HG02970 (cell line): Measurements from ENCODE around the gene EHD2.
"Not testable (repeated sequence)": the region's sequence is repeated elsewhere in the genome, so short reads cannot be mapped to it uniquely, and the experiment has no call there.

Experiments used
- ATAC-seq: cut with Tn5 transposase; IDR thresholded peaks from one replicate; pipeline ENCODE4 v1.9.1; 2021; ENCODE audit warnings: mild to moderate bottlenecking, moderate library complexity, moderate number of reproducible peaks; ENCODE audit not compliant: unreplicated experiment, low FRiP score

Gene EHD2

GRCh38 chr19:47745010-47745901, 32.0 kb downstream of the EHD2 start, which contains the start of gene NOP53:
Gene NOP53 (plus strand): TSS chr19:47745546. CDS start chr19:47745560, 14 bp downstream.
- ATAC-seq = peak; percentile 78

- not testable (repeated sequence) for ATAC-seq
Observed at GRCh38 chr19:47746129-47746528, 32.9 kb downstream of the EHD2 start.

DNA sequence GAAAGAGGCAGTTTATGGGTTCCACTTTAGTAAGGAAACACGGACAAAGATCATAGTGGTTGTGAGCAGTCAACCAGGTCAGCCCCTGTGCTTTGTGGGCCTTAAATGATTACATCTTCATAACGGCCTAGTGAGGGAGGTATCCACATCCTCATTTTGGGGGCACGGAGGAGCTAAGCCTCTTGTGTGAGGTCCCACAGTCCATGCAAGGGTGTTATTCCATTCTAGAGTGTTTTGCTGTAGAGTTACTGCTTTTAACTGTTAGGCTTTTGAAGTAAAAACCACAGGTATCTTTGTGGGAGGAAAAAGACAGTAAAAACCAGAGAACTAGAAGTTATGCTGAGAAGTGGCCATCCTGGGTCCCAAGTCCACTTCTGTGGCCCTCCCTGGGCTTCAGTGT, 36.1 kb downstream of the EHD2 start:
- no peak for ATAC-seq

DNA sequence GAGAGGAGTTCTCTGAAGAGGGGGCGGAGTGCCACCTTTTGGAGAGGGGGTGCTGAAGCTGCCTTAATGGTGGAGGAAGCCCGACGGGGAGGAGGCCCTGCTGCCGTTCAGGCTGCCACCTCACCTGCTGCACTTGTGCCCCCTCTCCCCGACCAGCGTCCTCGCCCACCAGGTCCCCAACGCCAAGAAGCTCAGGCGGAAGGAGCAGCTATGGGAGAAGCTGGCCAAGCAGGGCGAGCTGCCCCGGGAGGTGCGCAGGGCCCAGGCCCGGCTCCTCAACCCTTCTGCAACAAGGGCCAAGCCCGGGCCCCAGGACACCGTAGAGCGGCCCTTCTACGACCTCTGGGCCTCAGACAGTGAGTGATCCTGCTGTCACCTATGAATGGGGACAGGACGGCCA, 37.5 kb downstream of the EHD2 start:
- no peak for ATAC-seq

DNA sequence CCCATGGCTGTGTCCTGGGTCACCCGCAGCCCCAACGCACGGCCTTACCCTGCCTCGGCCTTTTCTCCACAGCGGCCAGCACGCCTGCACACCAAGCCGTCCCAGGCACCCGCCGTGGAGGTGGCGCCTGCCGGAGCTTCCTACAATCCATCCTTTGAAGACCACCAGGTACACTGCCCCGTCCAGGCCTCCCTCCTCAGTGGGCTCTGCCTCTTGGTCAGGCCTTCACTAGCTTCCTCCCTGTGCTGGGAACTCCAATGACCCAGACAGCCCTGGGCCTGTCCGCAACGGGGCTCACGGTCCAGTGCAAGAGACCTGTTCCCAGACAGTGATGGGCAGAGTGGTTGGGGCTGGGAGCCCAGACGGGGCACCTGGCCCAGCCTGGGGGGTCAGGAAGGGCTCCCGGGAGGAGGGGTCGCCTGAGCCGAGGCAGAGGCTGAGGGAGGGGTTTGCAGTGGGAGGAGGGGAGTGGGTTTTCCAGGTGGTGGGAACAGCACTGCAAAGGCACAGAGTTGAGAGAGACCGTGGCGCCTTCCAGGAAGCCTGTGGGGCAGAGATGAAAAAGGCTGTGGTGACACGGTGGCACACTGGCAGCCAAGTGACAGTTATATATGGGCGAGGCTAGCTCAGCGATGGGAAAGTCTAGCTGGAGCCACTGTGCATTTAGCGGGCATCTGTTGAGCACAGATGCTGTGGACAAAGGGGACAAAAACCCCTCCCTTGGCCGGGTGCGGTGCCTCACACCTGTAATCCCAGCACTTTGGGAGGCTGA, 39.4 kb downstream of the EHD2 start:
- no peak for ATAC-seq

GRCh38 chr19:47754206-47755064, 41.2 kb downstream of the EHD2 start:
- ATAC-seq = no peak

DNA sequence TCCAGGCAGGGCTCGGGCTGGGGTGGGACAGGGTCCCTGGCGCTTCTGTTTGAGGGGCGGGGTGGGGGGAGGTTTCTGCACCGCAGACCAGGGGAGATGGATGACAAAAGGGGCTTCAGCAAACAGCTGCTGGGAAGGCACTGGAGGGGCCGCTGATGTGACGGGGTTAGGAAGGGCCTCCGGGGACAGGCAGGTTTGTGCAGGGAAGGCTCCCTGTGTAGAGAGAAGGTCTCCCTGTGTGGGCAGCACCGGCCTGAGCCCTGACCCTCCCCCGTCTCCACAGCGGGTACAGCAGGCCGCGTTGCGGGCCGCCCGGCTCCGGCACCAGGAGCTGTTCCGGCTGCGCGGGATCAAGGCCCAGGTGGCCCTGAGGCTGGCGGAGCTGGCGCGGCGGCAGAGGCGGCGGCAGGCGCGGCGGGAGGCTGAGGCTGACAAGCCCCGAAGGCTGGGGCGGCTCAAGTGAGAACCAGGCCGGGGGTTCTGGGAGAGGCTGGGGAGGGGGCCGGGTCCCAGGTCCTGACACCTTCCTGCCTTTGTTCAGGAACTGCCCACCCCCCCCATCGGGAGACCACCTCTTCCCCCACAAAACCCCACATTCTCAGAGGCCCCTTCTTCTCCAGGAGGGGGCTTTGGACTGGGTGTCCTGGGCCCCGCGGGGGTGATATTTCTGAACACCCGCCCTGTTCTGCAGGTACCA, 42.0 kb downstream of the EHD2 start:
- no peak for ATAC-seq

DNA sequence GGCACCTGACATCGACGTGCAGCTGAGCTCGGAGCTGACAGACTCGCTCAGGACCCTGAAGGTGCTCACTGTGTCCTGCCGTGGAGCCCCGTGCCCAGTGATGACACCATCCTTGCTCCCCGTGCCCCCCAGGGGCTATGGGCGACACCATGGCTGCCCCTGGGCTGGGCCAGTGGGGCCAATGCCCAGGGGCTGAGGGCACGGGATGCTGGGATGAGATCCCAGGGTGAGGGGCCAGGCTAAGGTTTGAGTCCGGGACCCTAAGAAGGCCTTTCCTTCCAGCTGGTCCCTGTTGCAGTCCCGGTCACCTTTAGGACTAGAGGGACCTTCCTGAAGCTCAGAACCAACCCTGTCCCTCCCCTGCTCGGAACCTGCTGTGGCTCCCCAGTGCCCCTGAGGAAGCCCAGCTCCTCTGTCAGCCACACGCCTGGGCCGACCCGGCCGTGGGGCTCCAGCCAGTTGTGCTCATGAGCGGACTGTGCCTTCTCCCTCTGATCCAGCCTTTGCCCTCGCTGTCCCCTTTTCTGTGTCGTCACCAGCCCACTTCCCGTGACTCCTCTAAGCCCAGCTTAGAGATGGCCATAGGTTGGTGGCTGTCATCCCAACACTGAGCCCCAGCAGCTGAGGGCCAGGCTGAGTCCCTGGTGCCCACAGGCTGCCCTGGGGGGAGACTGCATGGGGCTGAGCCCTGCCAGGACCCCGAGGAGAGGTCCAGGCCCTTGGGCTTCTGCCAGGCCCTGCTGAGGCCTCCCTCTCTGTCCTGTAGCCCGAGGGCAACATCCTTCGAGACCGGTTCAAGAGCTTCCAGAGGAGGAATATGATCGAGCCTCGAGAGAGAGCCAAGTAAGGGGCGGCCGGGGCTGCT, 42.8 kb downstream of the EHD2 start:
- no peak for ATAC-seq

- ATAC-seq = no peak
Observed at GRCh38 chr19:47756627-47756929, 43.4 kb downstream of the EHD2 start.

- no peak for ATAC-seq
Observed at GRCh38 chr19:47756953-47757608, 43.9 kb downstream of the EHD2 start.

DNA sequence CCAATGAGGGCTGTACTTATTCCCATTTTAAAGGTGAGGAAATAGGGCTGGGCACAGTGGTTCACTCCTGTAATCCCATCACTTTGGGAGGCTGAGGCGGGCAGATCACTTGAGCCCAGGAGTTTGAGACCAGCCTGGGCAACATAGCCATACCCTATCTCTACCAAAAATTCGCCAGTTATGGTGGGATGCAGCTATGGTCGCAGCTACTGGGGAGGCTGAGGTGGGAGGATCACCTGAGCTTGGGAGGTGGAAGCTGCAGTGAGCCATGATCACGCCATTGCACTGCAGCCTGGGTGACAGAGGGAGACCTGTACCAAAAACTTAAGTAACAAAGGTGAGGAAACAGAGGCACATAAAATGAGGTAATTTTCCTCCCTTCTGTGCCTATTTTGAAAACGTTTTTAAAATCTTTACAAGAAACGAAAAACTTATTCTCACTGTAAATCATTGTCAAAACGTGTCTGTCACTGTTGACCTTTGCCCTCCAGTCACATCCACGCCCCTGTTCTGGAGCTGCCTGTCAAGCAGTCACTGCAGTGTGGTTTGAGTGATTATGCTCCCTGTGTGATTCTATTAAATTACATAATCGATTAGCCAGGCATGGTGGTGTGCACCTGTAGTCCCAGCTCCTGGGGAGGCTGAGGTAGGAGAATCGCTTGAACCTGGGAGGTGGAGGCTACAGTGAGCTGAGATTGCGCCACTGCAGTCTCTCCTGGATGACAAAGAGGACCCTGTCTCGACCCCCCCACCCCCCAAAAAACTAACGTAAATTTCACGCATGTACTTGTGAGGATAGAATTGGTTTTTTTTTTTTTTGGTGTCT, 44.6 kb downstream of the EHD2 start:
- no peak for ATAC-seq

GRCh38 chr19:47758443-47758804, 45.2 kb downstream of the EHD2 start:
- ATAC-seq = no peak

GRCh38 chr19:47760632-47760999, 47.4 kb downstream of the EHD2 start:
- no peak for ATAC-seq

DNA sequence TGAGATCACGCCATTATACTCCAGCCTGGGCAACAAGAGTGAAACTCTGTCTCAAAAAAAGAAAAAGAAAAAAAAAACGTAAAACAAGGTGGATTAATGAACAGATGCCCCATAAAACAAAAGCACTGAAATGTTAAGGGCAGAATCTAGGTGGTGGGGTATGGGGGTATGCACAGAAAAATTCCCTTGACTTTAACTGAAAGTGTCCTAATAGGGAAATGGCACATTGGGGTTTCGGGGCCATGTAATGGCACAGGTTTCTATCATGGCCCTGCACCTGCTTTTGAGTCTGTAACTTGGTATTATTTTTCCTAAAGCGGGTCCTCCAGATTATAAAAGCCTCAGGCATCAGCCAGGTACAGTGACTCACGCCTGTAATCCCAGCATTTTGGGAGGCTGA, 48.3 kb downstream of the EHD2 start:
- ATAC-seq = no peak

DNA sequence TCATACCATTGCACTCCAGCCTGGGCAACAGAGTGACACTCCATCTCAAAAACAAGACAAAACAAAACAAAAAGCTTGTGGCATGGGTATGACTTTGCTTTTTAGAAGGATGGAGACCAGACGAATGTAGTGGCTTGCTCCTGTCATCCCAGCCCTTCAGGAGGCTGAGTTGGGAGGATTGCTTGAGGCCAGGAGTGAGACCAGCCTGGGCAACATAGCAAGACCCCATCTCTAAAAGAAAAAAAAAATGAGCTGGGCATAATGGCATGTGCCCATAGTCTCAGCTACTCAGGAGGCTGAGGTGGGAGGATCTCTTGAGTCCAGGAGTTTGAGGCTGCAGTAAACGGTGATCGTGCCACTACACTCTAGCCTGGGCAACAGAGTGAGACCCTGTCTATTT, 48.9 kb downstream of the EHD2 start:
- no peak for ATAC-seq

GRCh38 chr19:47762615-47763308, 49.5 kb downstream of the EHD2 start:
- no peak for ATAC-seq

- ATAC-seq = not testable (repeated sequence)
Observed at GRCh38 chr19:47764705-47765104, 51.5 kb downstream of the EHD2 start.
